ENCODE measurements around the gene KCNK13. TPM values are rescaled to one million over a fixed set of nuclear protein-coding genes. Genes with fewer than 3 reads are reported as not detected.
"Not testable (repeated sequence)": the region's sequence is repeated elsewhere in the genome, so short reads cannot be mapped to it uniquely, and the experiment has no call there.

KCNK13 gene
- total RNA-seq, 1 donor from 2014 or later: 1.0 TPM

DNA sequence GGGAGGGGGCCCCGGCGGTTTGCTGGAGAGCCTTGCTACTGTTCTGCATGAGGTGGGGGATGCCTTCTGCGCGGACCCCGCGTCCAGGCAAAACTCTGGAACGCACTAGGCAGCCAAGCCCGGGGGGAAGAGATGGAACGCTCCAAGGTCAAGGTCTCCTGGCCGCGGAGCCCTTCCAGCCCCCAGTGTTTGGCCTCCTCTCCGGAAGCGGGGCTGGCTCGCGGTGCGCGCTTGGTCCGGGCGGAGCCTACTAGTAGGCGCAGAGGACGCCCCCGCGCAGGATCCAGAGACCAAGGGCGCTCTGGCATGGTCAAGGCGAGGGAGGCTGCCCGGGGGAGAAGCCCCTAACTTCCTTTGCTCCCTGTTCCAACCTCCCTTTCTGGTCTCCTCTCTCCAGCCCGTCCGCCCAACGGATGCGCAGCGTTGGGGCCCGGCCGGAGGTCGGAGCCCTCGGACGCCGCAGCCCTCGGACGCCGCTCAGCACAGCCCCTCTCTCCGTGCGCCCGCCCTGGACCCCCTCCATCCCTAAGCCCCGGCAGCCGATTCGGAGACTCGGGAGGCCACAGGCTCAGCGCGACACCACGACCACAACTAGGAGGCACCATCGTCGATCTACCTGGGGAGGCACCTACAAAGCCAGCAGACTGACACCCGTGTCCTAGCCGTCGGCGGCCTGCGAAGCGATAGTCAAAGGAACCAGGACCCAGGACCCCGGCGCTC, 669 bp upstream of the KCNK13 start:
- no peak for DNase-seq

DNA sequence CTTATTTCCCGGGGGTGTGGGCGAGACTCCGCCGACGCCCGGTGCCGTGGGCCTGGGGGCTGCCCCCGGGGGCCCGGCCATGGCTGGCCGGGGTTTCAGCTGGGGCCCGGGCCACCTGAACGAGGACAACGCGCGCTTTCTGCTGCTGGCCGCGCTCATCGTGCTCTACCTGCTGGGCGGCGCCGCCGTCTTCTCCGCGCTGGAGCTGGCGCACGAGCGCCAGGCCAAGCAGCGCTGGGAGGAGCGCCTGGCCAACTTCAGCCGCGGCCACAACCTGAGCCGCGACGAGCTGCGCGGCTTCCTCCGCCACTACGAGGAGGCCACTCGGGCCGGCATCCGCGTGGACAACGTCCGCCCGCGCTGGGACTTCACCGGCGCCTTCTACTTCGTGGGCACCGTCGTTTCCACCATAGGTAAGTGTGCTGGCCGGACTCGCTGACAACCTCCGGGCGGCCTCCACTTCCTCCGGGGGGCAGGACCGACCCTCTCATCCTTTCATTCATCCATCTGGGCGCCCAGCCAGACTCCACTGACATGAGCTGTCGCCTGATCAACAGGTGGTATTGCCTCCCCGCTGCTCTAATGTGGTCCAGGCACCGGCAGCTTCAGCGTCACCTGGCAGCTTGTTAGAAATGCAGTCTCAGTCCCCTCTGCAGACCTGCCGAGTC, 467 bp downstream of the KCNK13 start:
- no peak for DNase-seq

DNA sequence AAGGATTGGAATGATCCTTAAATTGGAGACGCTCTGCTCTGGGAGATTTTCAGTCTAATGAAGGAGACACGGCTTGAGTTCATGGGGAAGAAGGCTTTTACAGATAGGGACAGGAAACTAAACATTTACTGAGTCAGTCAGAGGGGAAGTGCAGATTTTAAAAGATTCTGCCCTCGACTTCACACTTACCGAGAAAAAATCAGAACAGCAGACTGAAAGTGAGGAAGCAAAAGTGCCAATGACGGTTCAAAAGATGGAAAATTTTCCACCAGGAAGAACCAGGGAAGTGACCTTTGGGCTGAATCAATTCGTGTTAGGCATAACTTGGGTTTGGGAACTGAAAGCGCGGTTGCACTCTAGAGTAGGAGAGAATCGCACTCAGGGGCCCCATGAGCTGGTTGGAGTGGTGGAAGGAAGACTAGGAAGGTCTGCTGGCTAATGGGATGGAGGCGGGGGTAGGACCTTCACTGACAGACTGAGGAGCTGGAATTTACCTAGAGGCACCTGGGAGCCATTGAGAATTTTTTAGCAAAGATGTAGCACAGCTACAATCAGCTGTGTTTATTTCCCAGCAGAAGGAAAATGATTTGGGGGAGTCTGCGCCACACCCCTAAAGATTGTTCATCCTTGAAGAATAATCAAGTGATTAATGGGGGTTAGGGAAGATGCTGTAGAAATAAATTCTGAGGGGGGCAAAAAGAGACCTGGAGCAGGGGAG, 1.2 kb downstream of the KCNK13 start:
- DNase-seq: no peak

- no peak for DNase-seq
Measured at GRCh38 chr14:90072350-90072749, 10.6 kb downstream of the KCNK13 start.

DNA sequence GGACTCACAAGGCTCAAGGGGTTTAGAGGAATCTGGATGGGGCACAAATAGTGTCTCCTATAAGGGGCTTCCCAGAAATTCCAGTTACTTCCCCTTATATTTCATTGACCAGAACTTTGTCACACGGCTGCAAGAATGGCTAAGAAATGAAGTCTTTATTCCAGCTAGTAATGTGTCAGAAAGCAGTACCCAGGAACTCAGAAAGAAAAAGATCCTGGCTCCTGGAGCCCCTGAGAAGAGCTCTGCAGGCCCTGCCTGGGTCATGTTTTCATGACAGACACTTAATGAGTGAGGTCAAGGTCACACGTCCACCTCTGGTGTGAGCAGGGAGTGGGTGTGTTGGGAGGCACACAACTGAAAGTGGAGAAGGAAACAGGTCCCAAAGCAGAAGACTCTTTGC, 17.8 kb downstream of the KCNK13 start:
- no peak for DNase-seq

DNA sequence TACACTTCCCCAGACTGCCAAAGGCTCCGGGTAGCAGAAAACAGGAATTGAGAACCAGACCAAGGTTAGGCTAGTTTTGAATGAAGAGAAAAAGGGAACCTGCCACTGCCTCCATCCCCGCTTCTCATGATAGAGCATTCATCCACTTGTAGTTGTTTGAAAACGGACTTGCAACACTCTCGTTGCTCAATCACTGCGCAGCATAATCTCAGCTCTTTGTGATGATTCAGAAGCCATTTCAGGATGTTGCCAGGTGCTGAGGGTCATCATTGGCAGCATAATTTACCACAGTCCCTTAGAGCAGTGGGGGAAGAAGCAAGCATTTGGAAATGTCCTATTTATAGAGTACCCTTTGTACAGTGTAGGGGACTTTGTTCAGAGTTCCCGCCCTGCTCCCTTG, 25.6 kb downstream of the KCNK13 start:
- DNase-seq: peak; percentile 5

GRCh38 chr14:90088176-90088575, 26.4 kb downstream of the KCNK13 start:
- DNase-seq: no peak

DNA sequence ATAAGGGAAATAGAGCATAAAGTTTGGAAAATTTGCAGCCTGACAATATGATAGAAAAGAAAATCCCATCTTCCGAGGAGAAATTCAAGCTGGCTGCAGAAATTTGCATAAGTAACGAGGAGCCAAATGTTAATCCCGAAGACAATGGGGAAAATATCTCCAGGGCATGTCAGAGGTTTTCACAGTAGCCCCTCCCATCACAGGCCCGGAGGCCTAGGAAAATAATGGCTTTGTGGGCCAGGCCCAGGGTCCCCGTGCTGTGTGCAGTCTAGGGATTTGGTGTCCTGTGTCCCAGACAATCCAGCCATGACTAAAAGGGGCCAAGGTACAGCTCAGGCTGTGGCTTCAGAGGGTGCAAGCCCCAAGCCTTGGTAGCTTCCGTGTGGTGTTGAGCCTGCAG, 27.7 kb downstream of the KCNK13 start:
- not testable (repeated sequence) for DNase-seq

DNA sequence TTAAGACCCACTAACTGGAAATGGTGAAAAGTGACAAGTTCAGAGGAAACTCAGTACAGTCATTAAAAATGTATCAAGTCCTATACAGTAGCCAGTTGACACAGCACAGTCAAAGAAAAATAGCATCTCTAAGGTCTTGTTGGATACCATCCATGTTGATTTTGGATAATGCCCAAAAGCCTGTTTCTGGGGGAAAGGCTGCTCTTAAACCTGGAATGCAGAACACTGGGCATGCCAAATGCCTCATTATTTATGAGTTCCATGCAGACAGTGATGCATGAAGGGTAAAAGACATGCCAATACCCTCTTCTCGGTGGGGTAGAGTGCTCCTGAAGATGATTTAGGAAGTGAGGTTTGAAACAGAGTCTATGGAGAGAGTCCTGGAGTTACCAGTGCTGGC, 29.6 kb downstream of the KCNK13 start:
- DNase-seq: peak; percentile 83

DNA sequence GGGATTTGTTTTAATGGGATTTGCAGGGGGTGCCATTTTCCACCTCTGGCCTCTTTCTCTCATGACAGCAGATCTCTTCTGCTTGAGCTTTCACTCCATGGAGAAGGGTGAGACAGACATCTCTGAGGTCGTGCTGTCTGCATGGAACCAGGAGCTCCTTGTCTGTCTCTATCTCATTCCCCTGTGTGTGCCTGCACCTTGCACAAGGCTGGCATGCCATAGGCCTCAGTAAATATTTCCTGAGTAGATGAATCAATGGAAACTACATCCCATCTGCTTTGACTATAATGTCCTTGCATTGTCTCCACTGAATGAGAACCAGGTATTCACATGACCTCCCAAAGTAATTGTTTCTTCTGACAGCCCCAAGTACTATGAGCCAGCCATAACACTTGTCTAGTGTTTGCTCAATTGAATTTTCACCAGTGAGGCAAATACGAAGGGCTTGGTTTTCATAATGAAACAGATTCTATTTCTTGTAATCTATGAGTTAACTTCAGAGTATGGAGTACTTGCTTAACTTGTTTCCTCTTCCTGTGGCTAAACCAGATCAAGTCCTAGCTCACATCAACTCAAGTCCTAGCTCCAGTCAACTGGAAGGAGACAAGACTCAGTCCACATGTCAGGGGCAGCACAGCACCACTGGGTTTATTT, 32.3 kb downstream of the KCNK13 start:
- DNase-seq: no peak

GRCh38 chr14:90095096-90095495, 33.3 kb downstream of the KCNK13 start:
- DNase-seq: no peak

GRCh38 chr14:90096566-90096965, 34.8 kb downstream of the KCNK13 start:
- DNase-seq: no peak

GRCh38 chr14:90103808-90104207, 42.0 kb downstream of the KCNK13 start:
- DNase-seq: no peak

GRCh38 chr14:90105756-90106155, 44.0 kb downstream of the KCNK13 start:
- DNase-seq: no peak

DNA sequence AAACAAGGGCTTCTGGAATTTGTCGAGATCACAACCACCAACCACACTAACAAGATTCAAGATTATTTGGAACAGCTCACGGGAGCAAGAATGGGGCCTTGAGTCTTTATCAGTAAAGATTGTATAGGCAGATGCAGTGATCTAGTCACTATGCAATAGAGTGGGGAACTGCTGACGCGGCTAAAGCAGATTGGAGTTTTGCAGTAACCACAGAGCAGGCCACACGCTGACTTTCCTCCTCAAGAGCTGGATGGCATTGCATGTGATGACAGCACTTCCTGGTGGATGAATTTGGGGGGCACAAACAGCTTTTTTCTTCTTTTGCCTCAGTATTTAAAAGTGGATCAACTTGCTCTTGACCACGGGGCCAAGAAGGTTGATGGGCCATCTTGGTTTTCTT, 46.0 kb downstream of the KCNK13 start:
- DNase-seq: no peak

GRCh38 chr14:90109858-90110257, 48.1 kb downstream of the KCNK13 start:
- DNase-seq: no peak

GRCh38 chr14:90111895-90112534, 50.2 kb downstream of the KCNK13 start:
- no peak for DNase-seq

DNA sequence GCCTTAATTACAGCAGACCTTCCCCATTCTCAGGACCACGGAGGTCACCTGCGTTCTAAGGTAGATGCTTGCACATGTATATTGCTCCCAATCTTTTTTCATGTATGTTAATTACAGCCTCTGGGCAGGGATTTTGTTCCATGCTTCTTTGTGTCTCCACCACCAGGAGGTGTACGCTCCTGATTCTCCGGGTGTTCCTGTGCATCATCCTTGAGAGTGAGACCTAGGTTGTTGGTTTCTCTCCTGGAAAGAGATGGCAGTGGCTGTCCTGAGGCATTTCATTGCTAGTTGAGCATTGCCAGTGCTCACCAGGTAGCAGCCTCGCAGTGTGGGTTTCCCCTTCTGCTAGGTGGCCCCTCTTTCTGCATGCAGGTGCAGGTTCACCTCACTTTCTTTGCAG, 52.8 kb downstream of the KCNK13 start:
- no peak for DNase-seq

DNA sequence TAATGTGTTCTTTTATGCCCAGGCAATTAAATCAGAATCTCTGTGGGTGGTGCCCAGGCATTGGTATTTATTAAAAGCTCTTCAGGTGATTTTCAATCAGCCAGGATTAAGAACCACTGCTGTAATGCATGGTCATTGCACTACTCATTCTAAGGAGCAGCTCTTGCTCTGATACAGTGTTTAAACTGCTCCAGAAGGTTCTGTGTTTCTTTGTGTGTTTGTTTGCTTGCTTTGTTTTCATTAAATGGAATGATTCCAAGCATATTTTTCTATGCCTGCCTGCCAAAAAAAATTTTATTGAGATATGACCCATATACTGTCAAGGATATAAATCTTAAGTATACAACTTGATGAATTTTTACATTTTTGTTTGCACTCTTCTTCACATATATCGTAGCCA, 54.0 kb downstream of the KCNK13 start:
- no peak for DNase-seq

DNA sequence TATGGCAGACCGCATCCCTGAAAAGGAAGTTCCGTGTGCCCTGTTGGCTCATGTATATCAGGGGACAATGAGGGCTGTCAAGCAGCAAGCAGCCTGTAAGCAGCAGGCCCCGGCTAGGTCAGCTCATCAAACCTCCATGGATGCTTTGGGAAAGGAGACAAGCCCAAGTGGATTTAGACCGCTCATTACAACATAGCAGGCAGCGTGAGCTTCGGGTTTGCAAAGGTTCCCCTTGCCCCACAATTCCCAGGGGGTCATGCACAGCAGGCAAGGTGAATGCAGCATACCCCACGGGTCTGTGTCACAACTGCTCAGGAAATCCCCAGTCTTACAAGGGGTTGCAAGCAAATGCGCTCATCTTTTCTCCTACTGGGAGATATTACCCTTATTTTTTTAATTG, 54.6 kb downstream of the KCNK13 start:
- no peak for DNase-seq

DNA sequence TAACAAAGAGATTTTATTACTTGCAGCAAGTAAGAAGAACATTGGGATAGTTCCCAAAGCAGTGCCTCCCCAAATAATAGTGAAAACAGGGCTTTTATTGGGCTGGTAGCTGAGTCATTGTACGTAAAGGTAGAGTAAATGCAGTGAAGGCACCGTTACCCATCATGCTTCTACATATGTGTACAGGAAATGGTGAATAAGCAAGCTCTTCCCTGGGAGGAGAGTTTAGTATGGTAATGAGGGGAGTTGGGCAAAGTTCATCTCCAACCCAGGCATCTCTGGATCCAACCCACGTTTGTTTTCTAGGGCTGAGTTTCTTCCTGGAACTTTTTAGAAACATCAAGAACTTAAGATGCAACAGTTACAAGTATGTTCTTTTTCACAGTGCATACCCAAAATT, 56.2 kb downstream of the KCNK13 start:
- no peak for DNase-seq

GRCh38 chr14:90126260-90126659, 64.5 kb downstream of the KCNK13 start:
- no peak for DNase-seq

Data from tongue (tissue), 2 donors.